Right atrium auricular region (tissue), 2 donors: ENCODE measurements around the gene GPX8. TPM values are rescaled to one million over a fixed set of nuclear protein-coding genes. Genes with fewer than 3 reads are reported as not detected.

Experiments used
- DNase-seq: peaks from one replicate; pipeline ENCODE4 v3.0.0-alpha.2; 2019; ENCODE audit warnings: low spot score
- H3K27ac ChIP-seq, 2 donors: fragments of 200-600 bp; sonication (generic); 1 replicate in 1 of 2; 2 replicates in 1 of 2; pipeline ENCODE4 v1.5.1; 2016 to 2019
- H3K27me3 ChIP-seq, 2 donors: fragments of 200-600 bp; sonication (generic); one replicate each; pipeline versions ENCODE4 v1.5.1 to v1.6.0; 2017 to 2019
- H3K36me3 ChIP-seq: fragments of 200-600 bp; sonication (generic); one replicate; pipeline ENCODE4 v1.5.1; 2016
- H3K4me1 ChIP-seq, 2 donors: fragments of 200-600 bp; sonication (generic); one replicate each; pipeline versions ENCODE4 v1.5.1 to v1.6.0; 2017 to 2019
- H3K4me3 ChIP-seq, 2 donors: fragments of 200-600 bp; sonication (generic); 1 replicate in 1 of 2; 2 replicates in 1 of 2; pipeline ENCODE4 v1.5.1; 2017 to 2019; ENCODE audit warnings: mild to moderate bottlenecking in 1 of 2, moderate library complexity in 1 of 2
- H3K9me3 ChIP-seq, 2 donors: fragments of 200-600 bp; sonication (generic); one replicate each; pipeline ENCODE4 v1.5.1; 2019
- microRNA counts, 2 donors: library from miRNA; unstranded; fragments of <30 nt; microRNA quantifications; one replicate each; lab custom pipeline; 2016 to 2017
- microRNA-seq, 2 donors: library from miRNA; unstranded; fragments of <30 nt; microRNA quantifications; one replicate each; pipeline ENCODE4, GENCODE V29; 2016 to 2017; ENCODE audit warnings: borderline number of aligned reads in 2 of 2, borderline replicate concordance in 1 of 2
- total RNA-seq, 2 donors: library from RNA; depleted of rRNA; stranded (reverse); fragments of >200 nt; gene quantifications; one replicate each; pipeline ENCODE4 v1.1.0, GENCODE V29; 2016
- TF ChIP-seq, protein P1 (sequence below), 2 donors: fragments of 200-600 bp; sonication (generic); IDR thresholded peaks; one replicate each; pipeline ENCODE4 v1.5.1; 2019; ENCODE audit warnings: antibody characterized with exemption in 2 of 2

Gene GPX8
- total RNA-seq, 2 donors from 2014 or later, result 15.7 to 17.5 TPM

DNA sequence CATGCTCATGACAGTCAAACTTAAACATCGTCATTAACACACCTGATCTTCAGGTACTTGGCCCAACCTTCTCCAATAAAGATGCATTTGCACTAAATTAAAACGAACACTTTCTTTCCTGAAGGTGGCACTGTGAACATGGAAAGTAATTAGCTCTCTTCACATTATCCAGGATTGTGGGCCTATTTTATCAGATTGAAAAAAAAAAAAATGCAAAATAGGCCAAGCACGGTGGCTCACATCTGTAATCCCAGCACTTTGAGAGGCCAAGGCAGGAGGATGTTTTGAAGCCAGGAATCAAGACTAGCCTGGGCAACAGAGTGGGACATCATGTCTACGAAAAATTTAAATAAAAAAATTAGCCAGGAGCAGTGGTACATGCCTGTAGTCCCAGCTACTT, 27.4 kb downstream of the GPX8 start:
- Histone ChIP-seq H3K9me3 (no peaks in the 10 kb centered on the region), H3K36me3 (no peaks in the 10 kb centered on the region), H3K27me3 (no peaks in the 10 kb centered on the region), H3K27ac (no peak overlapping the region), H3K4me1 (no peaks in the 10 kb centered on the region), H3K4me3 (no peak overlapping the region)
- TF ChIP-seq, protein P1, sequence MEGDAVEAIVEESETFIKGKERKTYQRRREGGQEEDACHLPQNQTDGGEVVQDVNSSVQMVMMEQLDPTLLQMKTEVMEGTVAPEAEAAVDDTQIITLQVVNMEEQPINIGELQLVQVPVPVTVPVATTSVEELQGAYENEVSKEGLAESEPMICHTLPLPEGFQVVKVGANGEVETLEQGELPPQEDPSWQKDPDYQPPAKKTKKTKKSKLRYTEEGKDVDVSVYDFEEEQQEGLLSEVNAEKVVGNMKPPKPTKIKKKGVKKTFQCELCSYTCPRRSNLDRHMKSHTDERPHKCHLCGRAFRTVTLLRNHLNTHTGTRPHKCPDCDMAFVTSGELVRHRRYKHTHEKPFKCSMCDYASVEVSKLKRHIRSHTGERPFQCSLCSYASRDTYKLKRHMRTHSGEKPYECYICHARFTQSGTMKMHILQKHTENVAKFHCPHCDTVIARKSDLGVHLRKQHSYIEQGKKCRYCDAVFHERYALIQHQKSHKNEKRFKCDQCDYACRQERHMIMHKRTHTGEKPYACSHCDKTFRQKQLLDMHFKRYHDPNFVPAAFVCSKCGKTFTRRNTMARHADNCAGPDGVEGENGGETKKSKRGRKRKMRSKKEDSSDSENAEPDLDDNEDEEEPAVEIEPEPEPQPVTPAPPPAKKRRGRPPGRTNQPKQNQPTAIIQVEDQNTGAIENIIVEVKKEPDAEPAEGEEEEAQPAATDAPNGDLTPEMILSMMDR (IDR thresholded peaks at IDR 0.05), result peak in 1 of 2 donors; percentile 19
- DNase-seq, result no peak

DNA sequence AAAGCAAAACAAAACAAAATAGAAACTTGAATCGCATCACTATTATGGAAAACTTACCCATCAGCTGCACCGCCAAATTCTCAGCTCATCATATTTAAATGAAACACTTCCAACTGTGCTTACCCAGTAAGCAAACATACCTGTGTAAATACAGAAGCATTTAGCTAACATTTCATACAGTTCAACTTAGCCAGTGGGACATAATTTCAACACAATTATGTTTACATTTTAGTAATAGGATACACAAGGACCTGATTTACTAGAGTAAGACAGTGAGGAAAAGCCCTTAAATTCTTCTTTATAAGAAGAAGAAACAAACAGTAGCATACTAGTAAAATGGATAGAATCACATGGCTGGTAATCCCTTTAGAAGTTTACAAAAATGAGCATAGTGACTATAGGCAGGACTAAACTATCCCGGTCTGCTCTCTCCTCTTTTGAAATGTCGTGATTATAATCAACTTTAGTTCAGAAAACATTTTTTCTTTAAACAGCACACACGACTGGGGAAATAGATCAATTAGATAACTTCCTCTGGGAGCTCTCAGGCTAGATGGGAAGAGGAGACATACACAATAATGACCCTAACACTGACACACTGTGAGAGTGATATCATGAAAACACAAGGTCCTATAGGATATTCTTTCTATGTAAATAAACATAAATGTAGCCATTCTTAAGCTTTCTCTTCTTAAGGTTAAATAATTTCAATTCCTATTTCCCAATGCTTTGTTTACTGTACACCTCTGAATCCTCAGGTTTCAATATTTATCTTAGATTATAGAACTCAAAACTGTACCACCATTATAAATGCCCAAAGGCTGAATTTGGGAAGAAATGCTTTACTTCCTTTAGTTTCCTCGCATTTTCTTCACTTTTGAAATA, 28.9 kb downstream of the GPX8 start:
- no peaks in the 10 kb centered on the region for H3K27me3 ChIP-seq
- DNase-seq, result no peak
- TF ChIP-seq, protein P1 (IDR thresholded peaks at IDR 0.05), result no peak

DNA sequence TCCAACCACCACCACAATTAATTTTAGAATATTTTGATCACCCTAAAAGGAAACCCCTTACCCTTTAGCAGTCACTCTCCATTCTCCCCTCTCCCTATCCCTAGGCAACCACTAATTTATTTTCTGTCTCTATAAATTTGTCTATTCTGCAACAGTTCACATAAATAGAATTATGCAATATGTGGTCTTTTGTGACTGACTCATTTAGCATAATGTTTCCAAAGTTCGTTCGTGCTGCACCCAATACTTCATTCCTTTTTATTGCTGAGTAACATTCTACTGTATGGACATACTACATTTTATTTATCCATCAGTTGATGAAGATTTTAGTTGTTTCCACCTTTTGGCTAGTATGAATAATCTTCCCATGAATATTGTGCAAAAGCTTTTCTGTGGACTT, 31.2 kb downstream of the GPX8 start:
- DNase-seq, result no peak
- no peaks in the 10 kb centered on the region for H3K27me3 ChIP-seq

More for the DNA sequence above, 28.9 kb downstream of the GPX8 start:
- Histone ChIP-seq H3K4me3 (no peak overlapping the region), H3K36me3 (no peaks in the 10 kb centered on the region), H3K4me1 (no peaks in the 10 kb centered on the region), H3K9me3 (no peaks in the 10 kb centered on the region), H3K27ac (no peak overlapping the region)

DNA sequence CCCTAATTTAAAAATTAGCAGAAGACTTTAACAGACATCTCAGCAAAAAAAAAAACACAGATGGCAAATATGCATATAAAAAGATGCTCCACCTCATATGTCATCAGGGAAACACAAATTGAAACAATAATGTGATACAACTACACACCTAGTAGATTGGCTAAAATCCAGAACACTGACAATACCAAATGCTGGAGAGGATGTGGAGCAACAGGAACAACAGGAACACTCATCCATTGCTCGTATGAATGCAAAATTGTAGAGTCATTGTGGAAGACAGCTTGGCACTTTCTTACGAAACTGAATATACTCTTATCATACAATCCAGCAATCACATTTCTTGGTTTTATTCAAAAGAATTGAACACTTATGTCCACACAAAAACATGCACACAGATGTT, 45.0 kb downstream of the GPX8 start:
- no peaks in the 10 kb centered on the region for H3K27me3 ChIP-seq
- no peak for DNase-seq
- H3K9me3 ChIP-seq, result no peaks in the 10 kb centered on the region
- TF ChIP-seq, protein P1 (IDR thresholded peaks at IDR 0.05), result no peak
- no peak overlapping the region for H3K27ac ChIP-seq
- H3K36me3 ChIP-seq, result no peaks in the 10 kb centered on the region
- no peaks in the 10 kb centered on the region for H3K4me1 ChIP-seq
- H3K4me3 ChIP-seq, result no peak overlapping the region

More for the DNA sequence above, 31.2 kb downstream of the GPX8 start:
- Histone ChIP-seq H3K27ac (no peak overlapping the region), H3K36me3 (no peaks in the 10 kb centered on the region), H3K4me1 (no peaks in the 10 kb centered on the region), H3K4me3 (no peak overlapping the region), H3K9me3 (no peaks in the 10 kb centered on the region)
- TF ChIP-seq, protein P1 (IDR thresholded peaks at IDR 0.05), result no peak

DNA sequence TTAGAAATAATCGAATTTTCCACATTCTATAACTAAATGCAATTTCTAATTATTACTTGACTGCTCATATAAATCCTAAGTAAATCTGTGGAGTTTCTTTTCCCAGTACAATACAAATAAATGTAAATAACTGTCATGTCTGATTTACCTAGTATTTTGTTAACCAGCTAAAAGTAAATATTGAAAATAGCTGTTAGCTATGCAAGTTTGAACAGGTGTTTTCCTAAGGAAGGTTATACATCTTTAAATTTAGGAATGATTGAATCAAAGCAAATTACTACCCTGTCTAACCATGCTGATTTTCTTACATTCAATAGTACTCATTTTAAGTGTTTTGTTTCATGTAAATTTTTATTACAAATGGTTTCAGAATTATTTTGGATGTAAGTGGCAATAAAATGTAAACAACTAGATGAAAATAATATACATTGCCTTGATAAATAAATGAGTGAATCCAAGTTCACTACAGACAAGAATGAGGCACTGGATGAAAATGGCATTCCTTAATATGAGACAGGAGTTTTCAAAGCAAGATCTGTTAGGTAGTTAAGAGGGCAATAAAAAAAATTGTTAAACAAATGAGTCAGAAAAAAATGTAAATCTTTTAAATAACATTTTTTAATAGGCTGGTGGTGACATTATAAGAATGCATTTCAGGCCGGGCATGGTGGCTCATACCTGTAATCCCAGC, 51.4 kb downstream of the GPX8 start:
- no peaks in the 10 kb centered on the region for H3K27me3 ChIP-seq

More for the DNA sequence above, 51.4 kb downstream of the GPX8 start:
- Histone ChIP-seq H3K27ac (no peak overlapping the region), H3K4me3 (no peak overlapping the region), H3K36me3 (no peaks in the 10 kb centered on the region), H3K9me3 (no peaks in the 10 kb centered on the region), H3K4me1 (no peaks in the 10 kb centered on the region)
- DNase-seq, result no peak
- TF ChIP-seq, protein P1 (IDR thresholded peaks at IDR 0.05), result no peak

MicroRNAs encoded within 50 kb of the gene (microRNA counts, 767-probe panel; counts per million panel counts)
- microRNA hsa-miR-449a (lab: Ali Mortazavi, UCI) (0 to 1,333 counts per million in 2 donors), microRNA hsa-miR-449b-5p (lab: Ali Mortazavi, UCI) (0 to 31.0 counts per million in 2 donors), microRNA hsa-miR-449c-5p (lab: Ali Mortazavi, UCI) (0 to 1,961 counts per million in 2 donors)

Small RNAs within 50 kb of the gene (microRNA-seq; reads per million reads assigned to microRNA genes)
- gene MIR449A (1.4 to 5.0 reads per million in 2 donors), gene MIR449B (0 reads per million in 2 donors), gene MIR449C (0 reads per million in 2 donors)

Other genes starting within 250 kb of the GPX8 start
- gene ESM1, start 174.6 kb upstream of the GPX8 start, total RNA-seq, result not detected
- under 1 TPM in 1 of 2 donors, not detected in 1; 0.83 TPM for gene GZMK, start 135.9 kb upstream of the GPX8 start, total RNA-seq
- gene GZMA, start 57.5 kb upstream of the GPX8 start, total RNA-seq, result under 1 TPM in 1 of 2 donors, not detected in 1; 0.55 TPM
- not detected for gene CDC20B, start 13.0 kb downstream of the GPX8 start, total RNA-seq
- not detected for gene MCIDAS, start 67.1 kb downstream of the GPX8 start, total RNA-seq
- under 1 TPM in 1 of 2 donors, not detected in 1; 0.28 TPM for gene CCNO, start 73.4 kb downstream of the GPX8 start, total RNA-seq
- 10 to 100 TPM; 17.5 to 20.9 TPM for gene DHX29, start 147.5 kb downstream of the GPX8 start, total RNA-seq
- gene MTREX, start 147.8 kb downstream of the GPX8 start, total RNA-seq, result 10 to 100 TPM; 56.7 to 86.0 TPM